Upper lobe of left lung (tissue), 4 donors: ENCODE data around the gene OTUD7B.

Experiments used
- CTCF ChIP-seq, 6 experiments: fragments of 450-650 bp in 4 of 6; fragments of 200-600 bp in 2 of 6; sonication (generic) in 2 of 6; IDR thresholded peaks; one replicate each; pipeline ENCODE4 v1.5.1; 2016 to 2019; ENCODE audit warnings: antibody characterized with exemption in 6 of 6
- POLR2A ChIP-seq, 4 donors: fragments of 450-650 bp; IDR thresholded peaks; one replicate each; pipeline ENCODE4 v1.5.1; 2016 to 2017; ENCODE audit warnings: antibody characterized with exemption in 4 of 4, mild to moderate bottlenecking in 2 of 4

- no peak for TF ChIP-seq CTCF (IDR thresholded peaks at IDR 0.05)
- TF ChIP-seq POLR2A (IDR thresholded peaks at IDR 0.05): no peak
Measured at GRCh38 chr1:150002217-150002616, 8.3 kb downstream of the OTUD7B start.
